HG03095 (cell line): Measurements from ENCODE around the gene ZNF304.
"Not testable (repeated sequence)": the region's sequence is repeated elsewhere in the genome, so short reads cannot be mapped to it uniquely, and the experiment has no call there.

ENCODE experiments used
- ATAC-seq: cut with Tn5 transposase; IDR thresholded peaks from one replicate; pipeline ENCODE4 v1.9.1; 2021; ENCODE audit warnings: moderate library complexity; ENCODE audit not compliant: unreplicated experiment

Gene ZNF304

GRCh38 chr19:57359300-57359699 is 8.2 kb downstream of the ZNF304 start:
- no peak for ATAC-seq

DNA sequence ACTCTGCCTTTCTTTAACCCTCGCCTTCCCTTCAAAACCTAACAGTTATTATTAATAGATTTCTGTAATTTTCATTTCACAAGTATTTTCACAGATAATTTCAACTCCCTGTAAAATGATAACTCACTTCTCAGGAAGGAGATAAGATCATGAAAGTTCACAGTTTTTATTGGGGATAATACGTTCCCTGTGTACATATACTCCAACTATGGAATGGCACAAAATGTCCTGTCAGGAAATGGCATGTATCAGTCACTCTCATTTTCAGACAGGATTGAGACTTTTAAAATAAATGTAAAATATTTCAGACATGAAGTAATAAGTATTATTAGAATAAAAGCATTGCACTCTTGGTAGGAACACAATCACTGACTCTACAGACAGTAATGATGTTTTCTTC is 11.3 kb downstream of the ZNF304 start:
- no peak for ATAC-seq

DNA sequence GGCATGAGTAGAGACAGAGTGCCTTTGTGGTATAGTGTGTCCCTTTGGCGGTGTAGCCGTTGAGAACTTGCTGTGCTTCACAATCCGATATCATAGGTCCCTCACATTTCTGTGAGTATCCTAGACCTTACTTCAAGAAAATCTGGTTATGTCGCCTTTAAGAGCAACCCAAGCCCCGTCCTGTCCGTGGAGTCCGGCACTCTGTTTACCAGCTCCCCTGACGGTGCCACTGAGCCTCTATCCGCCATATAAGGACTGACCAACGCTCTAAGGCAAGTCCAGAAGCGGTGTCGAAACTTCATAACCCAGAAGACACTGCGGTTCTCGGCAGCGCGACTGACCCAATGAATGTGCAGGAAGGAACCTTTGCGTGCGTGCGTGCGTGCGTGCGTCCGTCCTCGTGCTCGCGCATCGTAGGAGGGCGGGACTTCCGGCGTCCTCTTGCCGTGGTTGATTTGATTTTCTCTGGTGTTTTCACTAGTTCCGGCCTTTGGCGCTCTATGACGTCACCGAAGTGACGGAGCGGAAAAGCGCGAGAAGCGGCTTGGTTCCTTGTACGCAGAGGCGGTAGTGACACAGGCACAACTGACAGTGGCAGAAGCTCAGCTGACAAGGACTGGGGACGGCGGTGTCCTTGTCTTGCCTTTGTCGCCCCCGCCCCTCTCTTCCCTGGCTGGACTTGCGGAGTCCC is 12.1 kb downstream of the ZNF304 start, which contains the start of the genes TRAPPC2B and ZNF547:
Gene TRAPPC2B (plus strand): TSS at position 555 of the 691 bp plus-strand sequence. CDS start 1,283 bp downstream, outside the sequence.
Gene ZNF547 (plus strand): TSS at position 555 of the 691 bp plus-strand sequence. CDS start 5,005 bp downstream, outside the sequence.
- ATAC-seq, result peak; percentile 95

DNA sequence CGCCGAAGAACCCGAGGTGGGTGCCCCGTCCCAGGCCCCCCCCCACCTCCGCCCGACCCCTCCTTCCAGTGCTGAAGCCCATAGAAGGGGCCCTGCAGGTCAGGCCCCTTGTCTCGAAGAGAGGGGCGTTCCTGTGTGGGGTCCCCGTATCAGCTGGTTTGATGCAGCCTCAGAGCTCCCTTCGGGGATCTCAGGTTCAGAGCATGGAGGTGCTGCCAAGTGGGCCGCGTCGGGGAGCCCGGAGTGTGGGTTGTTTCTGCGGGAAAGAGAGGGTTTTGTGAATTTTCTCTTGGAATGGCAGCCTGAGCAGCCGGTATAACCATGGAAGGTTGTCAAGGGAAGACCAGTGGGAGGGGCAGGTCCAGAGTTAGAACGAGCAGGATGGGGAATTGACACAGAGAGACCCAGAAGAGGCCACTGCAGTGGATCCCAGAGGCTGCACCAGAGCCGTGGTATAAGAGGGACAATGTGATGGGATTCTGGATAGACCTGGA is 12.7 kb downstream of the ZNF304 start:
- ATAC-seq, result peak; percentile 7

- no peak for ATAC-seq
These were observed 15.7 kb downstream of the ZNF304 start for GRCh38 chr19:57366776-57367175.

DNA sequence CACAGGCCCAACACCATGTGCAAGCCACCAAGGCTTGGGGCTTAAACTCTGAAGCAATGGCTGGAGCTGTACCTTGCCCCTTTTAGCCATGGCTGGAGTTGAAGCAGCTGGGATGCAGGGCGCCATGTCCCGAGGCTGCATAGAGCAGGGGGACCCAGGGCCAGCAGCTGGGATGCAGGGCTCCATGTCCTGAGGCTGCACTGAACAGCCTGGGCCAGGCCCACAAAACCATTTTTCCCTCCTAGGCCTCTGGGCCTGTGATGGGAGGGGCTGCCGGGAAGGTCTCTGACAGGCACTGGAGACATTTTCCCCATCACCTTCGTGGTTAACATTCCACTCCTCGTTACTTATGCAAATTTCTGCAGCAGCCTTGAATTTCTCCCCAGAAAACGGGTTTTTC is 23.1 kb downstream of the ZNF304 start:
- no peak for ATAC-seq

GRCh38 chr19:57374647-57375046 is 23.6 kb downstream of the ZNF304 start:
- not testable (repeated sequence) for ATAC-seq

- ATAC-seq, result no peak
These were observed 25.1 kb downstream of the ZNF304 start for GRCh38 chr19:57376151-57376550.

- ATAC-seq, result no peak
These were observed 26.6 kb downstream of the ZNF304 start for GRCh38 chr19:57377498-57378146.

DNA sequence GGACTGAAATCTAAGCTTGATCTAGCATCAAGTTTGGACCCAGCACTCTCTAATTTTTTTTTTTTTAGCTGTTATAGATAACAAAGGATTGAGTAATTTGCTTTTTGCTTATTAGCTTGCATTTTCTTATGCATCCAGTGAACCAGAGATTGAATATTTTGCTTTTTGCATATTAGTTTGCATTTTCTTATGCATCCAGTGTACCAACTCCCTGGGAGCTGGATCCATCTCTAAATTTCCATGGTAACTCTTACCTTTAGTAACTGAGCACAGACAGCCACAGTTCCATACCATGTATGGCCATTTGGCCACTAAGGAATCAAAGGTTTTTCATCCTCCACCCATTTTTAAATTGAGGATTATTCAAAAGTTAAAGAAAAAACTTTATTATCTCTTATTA is 29.9 kb downstream of the ZNF304 start:
- no peak for ATAC-seq

DNA sequence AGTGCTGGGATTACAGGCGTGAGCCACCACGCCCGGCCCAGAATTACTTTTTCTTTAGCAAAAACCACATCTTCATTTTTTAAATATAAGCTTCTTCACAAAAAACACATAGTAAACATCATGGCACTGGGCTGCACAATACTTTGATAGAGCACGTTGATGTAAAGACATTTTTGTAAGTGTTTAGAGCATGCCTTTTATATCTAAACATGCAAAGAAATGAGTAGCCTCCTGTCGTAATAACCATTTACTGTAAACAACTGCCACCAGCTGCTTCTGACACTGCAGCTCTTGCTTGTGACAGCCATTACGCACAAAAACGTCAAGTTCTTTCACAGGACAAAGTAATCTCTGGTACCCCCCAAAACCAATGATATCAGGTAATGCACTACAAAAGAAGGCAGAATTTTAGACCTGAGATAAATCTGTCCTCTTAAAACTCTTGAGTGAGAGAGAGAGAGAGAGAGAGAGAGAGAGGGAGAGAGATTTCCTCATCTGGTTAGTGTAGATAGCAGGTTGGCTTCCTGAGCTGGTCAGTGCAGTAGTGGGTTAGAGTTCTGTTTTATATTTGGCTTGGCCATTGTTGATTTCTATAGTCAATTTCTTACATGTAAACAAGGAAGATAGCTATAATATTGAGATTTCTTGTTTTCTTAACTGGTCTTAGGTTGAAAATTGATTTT is 31.9 kb downstream of the ZNF304 start:
- no peak for ATAC-seq

DNA sequence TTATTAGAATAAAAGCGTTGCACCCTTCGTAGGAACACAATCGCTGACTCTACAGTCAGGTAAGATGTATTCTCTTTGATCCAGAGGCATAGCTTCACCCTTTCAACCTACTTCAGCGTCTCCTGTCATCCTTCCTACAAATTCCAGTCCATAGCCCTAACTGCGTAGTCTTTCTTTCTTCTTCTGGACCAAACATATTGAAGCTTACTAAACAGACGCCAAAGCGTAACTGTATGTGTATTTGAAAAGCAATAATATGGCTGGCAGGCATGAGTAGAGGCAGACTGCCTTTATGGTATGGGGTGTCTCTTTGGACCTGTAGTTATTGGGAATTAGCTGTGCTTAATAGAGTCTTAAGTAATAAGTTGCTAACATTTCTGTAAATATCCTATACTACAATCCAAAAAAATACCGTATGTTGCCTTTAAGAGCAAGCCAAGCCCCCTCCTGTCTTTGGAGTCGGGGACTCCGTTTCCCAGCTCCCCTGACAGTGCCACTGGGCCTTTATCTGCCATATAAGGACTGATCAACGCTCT is 38.2 kb downstream of the ZNF304 start:
- ATAC-seq, result no peak

GRCh38 chr19:57389730-57390598 is 38.9 kb downstream of the ZNF304 start, which contains the start of gene ZNF548:
Gene ZNF548, plus strand, starts transcription at chr19:57389854. Its CDS starts 246 bp downstream, at chr19:57390100.
- peak; percentile 96 for ATAC-seq

DNA sequence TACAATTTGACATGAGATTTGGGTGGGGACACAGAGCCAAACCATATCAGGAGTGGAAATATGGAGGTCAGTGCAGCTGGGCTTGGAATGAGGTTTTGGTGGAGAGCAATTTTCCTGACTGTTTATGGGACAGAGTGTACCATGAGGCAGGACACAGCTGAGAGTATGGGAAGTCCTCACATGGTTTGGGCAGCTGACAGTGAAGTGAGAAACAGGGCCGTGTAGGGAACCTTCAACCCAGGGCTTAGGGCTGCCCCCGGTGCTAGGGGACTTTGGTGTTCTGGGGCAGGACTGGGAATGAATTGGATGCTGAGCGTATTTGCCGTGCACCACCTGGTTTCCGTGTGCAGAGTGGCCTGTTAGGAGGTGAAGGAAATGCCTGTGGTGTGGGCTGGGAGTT is 44.6 kb downstream of the ZNF304 start:
- no peak for ATAC-seq

DNA sequence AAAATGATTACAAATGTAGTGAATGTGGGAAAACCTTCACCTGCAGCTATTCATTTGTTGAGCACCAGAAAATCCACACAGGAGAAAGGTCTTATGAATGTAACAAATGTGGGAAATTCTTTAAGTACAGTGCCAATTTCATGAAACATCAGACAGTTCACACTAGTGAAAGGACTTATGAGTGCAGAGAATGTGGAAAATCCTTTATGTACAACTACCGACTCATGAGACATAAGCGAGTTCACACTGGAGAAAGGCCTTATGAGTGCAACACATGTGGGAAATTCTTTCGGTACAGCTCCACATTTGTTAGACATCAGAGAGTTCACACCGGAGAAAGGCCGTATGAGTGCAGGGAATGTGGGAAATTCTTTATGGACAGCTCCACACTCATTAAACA is 47.8 kb downstream of the ZNF304 start:
- ATAC-seq, result no peak

- ATAC-seq, result no peak
These were observed 52.9 kb downstream of the ZNF304 start for GRCh38 chr19:57403737-57404563.

- no peak for ATAC-seq
These were observed 55.5 kb downstream of the ZNF304 start for GRCh38 chr19:57406516-57407123.
